Measurements from ENCODE around the gene PPARG. TPM values are rescaled to one million over a fixed set of nuclear protein-coding genes. Genes with fewer than 3 reads are reported as not detected.

The PPARG gene
- total RNA-seq, 1 experiment from 2014 or later, result 71.6 TPM

GRCh38 chr3:12252889-12253288 lies 36.0 kb upstream of the PPARG start:
- TF ChIP-seq EGR1 (IDR thresholded peaks at IDR 0.05; ENCODE audit: low read depth) (no peak), SP1 (IDR thresholded peaks at IDR 0.05; ENCODE audit: low read depth) (no peak), ZBTB33 (IDR thresholded peaks at IDR 0.05; ENCODE audit: extremely low read depth, insufficient replicate concordance, low read length) (no peak), ZNF274 (IDR thresholded peaks at IDR 0.05; ENCODE audit: low read depth, low read length) (no peak), CBX3 (IDR thresholded peaks at IDR 0.05; ENCODE audit: low read depth) (no peak), ZFX (IDR thresholded peaks at IDR 0.05) (no peak), JUND (IDR thresholded peaks at IDR 0.05) (no peak), CEBPB (IDR thresholded peaks at IDR 0.05; ENCODE audit: low read depth) (no peak), POLR2AphosphoS5 (IDR thresholded peaks at IDR 0.05; ENCODE audit: low read depth, low read length) (no peak), CTCF (IDR thresholded peaks at IDR 0.05 in 2 of 3, conservative IDR thresholded peaks at IDR 0.05 in 1 of 3; ENCODE audit: borderline replicate concordance in 1 of 3, insufficient read depth in 1 of 3, low read depth in 2 of 3, low read length in 2 of 3) (no peak), MAX (IDR thresholded peaks at IDR 0.05) (no peak), YY1 (IDR thresholded peaks at IDR 0.05; ENCODE audit: extremely low read depth, insufficient replicate concordance, low read depth, low read length) (no peak), ATF3 (IDR thresholded peaks at IDR 0.05) (no peak), SRF (IDR thresholded peaks at IDR 0.05; ENCODE audit: low read depth) (no peak), POLR2A (IDR thresholded peaks at IDR 0.05; ENCODE audit: borderline replicate concordance, extremely low read depth, insufficient read depth, insufficient read length) (no peak)
- POLR2A ChIA-PET, result no interaction called here
- no TSS peak for BruUV-seq (replicated peaks)

More at GRCh38 chr3:12252889-12253288, 36.0 kb upstream of the PPARG start:
- ATAC-seq (no peak), DNase-seq (ENCODE audit: low read depth, low spot score) (no peak)
- intact Hi-C loops (cut with micrococcal nuclease), result no loop called here
- Histone ChIP-seq H2AFZ (ENCODE audit: low read depth, low read length, poor library complexity, severe bottlenecking) (no peak overlapping the region), H3K36me3 (ENCODE audit: control insufficient read depth in 1 of 2, insufficient read depth in 2 of 2, low read length in 2 of 2) (no peaks in the 10 kb centered on the region), H3K4me1 (ENCODE audit: control insufficient read depth in 1 of 2, insufficient read depth in 2 of 2, low read length in 2 of 2) (no peaks in the 10 kb centered on the region), H3K4me2 (ENCODE audit: low read length) (no peak overlapping the region), H3K9ac (ENCODE audit: low read length) (no peak overlapping the region), H3K79me2 (ENCODE audit: insufficient read depth, low read length) (no peaks in the 10 kb centered on the region), H4K20me1 (ENCODE audit: insufficient read depth) (no peaks in the 10 kb centered on the region), H3K27me3 (ENCODE audit: insufficient read depth, low read length) (no peaks in the 10 kb centered on the region), H3K9me3 (ENCODE audit: control insufficient read depth in 1 of 2, insufficient read depth in 1 of 2, low read depth in 1 of 2, low read length in 2 of 2) (no peaks in the 10 kb centered on the region), H3K9me2 (ENCODE audit: insufficient read depth) (no peaks in the 10 kb centered on the region), H3K4me3 (replicated peaks in 1 of 2; ENCODE audit: low read depth in 1 of 2, low read length in 2 of 2) (no peak overlapping the region), H3K27ac (ENCODE audit: low read depth, low read length) (no peak overlapping the region)
- ChIA-PET RAD21 (ENCODE audit: low non-redundant PET in 1 of 2, low total read pairs in 2 of 2, uncharacterized antibody in 2 of 2, unreplicated experiment in 2 of 2) (no interaction called here), CTCF (no interaction called here)
